GM19438 (cell line): ENCODE measurements around the gene CA14.
"Not testable (repeated sequence)": the region's sequence is repeated elsewhere in the genome, so short reads cannot be mapped to it uniquely, and the experiment has no call there.

Experiments
- ATAC-seq: cut with Tn5 transposase; IDR thresholded peaks from one replicate; pipeline ENCODE4 v1.9.1; 2021; ENCODE audit warnings: low read depth; ENCODE audit not compliant: unreplicated experiment

The CA14 gene

GRCh38 chr1:150280138-150280707 is 22.6 kb downstream of the CA14 start:
- ATAC-seq, result no peak

GRCh38 chr1:150281221-150281757 is 23.7 kb downstream of the CA14 start:
- no peak for ATAC-seq

GRCh38 chr1:150281758-150282557 is 24.4 kb downstream of the CA14 start, which contains the start of gene CIART:
Gene CIART, plus strand, starts transcription at chr1:150282554. Its CDS starts 714 bp downstream, at chr1:150283268.
- ATAC-seq, result no peak

GRCh38 chr1:150282558-150282958 is 25.0 kb downstream of the CA14 start:
- ATAC-seq, result no peak

GRCh38 chr1:150283260-150283659 is 25.7 kb downstream of the CA14 start:
- ATAC-seq, result no peak

- no peak for ATAC-seq
Observed at GRCh38 chr1:150288382-150288781, 30.8 kb downstream of the CA14 start.

- no peak for ATAC-seq
Observed at GRCh38 chr1:150288822-150289221, 31.2 kb downstream of the CA14 start.

- peak; percentile 91 for ATAC-seq
Observed at GRCh38 chr1:150293433-150294253, 36.1 kb downstream of the CA14 start, which contains the start of gene MRPS21. Gene MRPS21, plus strand, starts transcription at chr1:150293861. Its CDS starts 506 bp downstream, at chr1:150294367.

GRCh38 chr1:150295476-150295875 is 37.9 kb downstream of the CA14 start:
- no peak for ATAC-seq

- ATAC-seq, result no peak
Observed at GRCh38 chr1:150299716-150300115, 42.1 kb downstream of the CA14 start.

GRCh38 chr1:150302338-150302737 is 44.8 kb downstream of the CA14 start:
- no peak for ATAC-seq

- no peak for ATAC-seq
Observed at GRCh38 chr1:150302902-150303301, 45.3 kb downstream of the CA14 start.

- ATAC-seq, result not testable (repeated sequence)
Observed at GRCh38 chr1:150308585-150308984, 51.0 kb downstream of the CA14 start.

GRCh38 chr1:150309758-150310508 is 52.4 kb downstream of the CA14 start:
- ATAC-seq, result no peak

- ATAC-seq, result no peak
Observed at GRCh38 chr1:150311762-150312161, 54.2 kb downstream of the CA14 start.
